Parathyroid adenoma (tissue), 2 donors: ENCODE measurements around the gene ZMYND8.

Experiments used
- H2AFZ ChIP-seq: fragments of 300-600 bp; sonication (generic); one replicate; pipeline ENCODE4 v1.7.0; 2017; ENCODE audit warnings: antibody characterized with exemption, mild to moderate bottlenecking
- H3K27ac ChIP-seq: fragments of 300-600 bp; sonication (generic); one replicate; pipeline ENCODE4 v1.7.0; 2017
- H3K27me3 ChIP-seq: fragments of 300-600 bp; sonication (generic); one replicate; pipeline ENCODE4 v1.7.0; 2017; ENCODE audit warnings: low read length; ENCODE audit not compliant: control insufficient read depth, insufficient read depth
- H3K36me3 ChIP-seq: fragments of 300-600 bp; sonication (generic); one replicate; pipeline ENCODE4 v1.7.0; 2017; ENCODE audit warnings: low read length; ENCODE audit not compliant: control insufficient read depth, insufficient read depth
- H3K4me1 ChIP-seq: fragments of 300-600 bp; sonication (generic); one replicate; pipeline ENCODE4 v1.7.0; 2017; ENCODE audit warnings: control low read depth
- H3K4me2 ChIP-seq: fragments of 300-600 bp; sonication (generic); one replicate; pipeline ENCODE4 v1.7.0; 2017; ENCODE audit warnings: low read length
- H3K4me3 ChIP-seq: fragments of 300-600 bp; sonication (generic); one replicate; pipeline ENCODE4 v1.7.0; 2017; ENCODE audit warnings: low read depth, low read length
- H3K79me2 ChIP-seq: fragments of 300-600 bp; sonication (generic); one replicate; pipeline ENCODE4 v1.7.0; 2017; ENCODE audit warnings: control low read depth
- H3K9ac ChIP-seq: fragments of 300-600 bp; sonication (generic); one replicate; pipeline ENCODE4 v1.7.0; 2017; ENCODE audit warnings: mild to moderate bottlenecking
- H3K9me3 ChIP-seq: fragments of 300-600 bp; sonication (generic); one replicate; pipeline ENCODE4 v1.7.0; 2017; ENCODE audit warnings: low read length; ENCODE audit not compliant: control insufficient read depth
- CTCF ChIP-seq: fragments of 300-600 bp; sonication (generic); IDR thresholded peaks from one replicate; pipeline ENCODE4 v1.7.0; 2017; ENCODE audit warnings: antibody characterized with exemption, mild to moderate bottlenecking
- donor health status: primary hyperparathyroidism.

The ZMYND8 gene

DNA sequence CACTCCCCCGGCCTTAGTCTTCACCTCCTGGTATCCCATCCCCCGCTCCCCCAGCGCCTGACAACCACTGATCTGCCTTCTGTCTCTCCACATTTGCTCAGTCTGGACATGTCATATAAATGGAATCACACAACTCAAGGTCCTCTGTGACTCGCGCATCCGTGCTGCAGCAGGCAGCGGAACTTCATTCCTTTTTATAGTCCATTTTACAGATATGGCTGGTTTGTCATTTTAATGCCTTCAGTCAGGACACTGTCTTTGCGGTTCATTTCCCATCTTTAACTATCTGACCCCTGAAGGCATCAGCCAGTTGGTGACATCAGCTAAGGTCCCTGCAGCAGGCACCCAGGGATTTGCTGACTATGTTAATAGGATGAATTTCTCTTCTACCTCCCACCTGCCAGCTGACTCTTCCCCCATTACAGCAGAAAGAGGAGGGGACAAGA lies 125.7 kb downstream of the ZMYND8 start:
- Histone ChIP-seq H3K27me3 (no peaks in the 10 kb centered on the region), H3K36me3 (no peaks in the 10 kb centered on the region), H3K4me1 (no peaks in the 10 kb centered on the region), H3K27ac (no peak overlapping the region), H3K9me3 (no peaks in the 10 kb centered on the region), H3K9ac (no peak overlapping the region), H3K79me2 (peaks cover 5% of the 10 kb centered on the region), H3K4me3 (no peak overlapping the region), H3K4me2 (no peak overlapping the region), H2AFZ (no peak overlapping the region)
- TF ChIP-seq CTCF, result no peak

- H3K4me3 ChIP-seq, result no peak overlapping the region
- no peaks in the 10 kb centered on the region for H3K9me3 ChIP-seq
- H3K4me1 ChIP-seq, result no peaks in the 10 kb centered on the region
- H3K4me2 ChIP-seq, result no peak overlapping the region
- H3K9ac ChIP-seq, result no peak overlapping the region
- TF ChIP-seq CTCF, result no peak
- H2AFZ ChIP-seq, result no peak overlapping the region
- H3K27me3 ChIP-seq, result no peaks in the 10 kb centered on the region
- no peak overlapping the region for H3K27ac ChIP-seq
- H3K36me3 ChIP-seq, result no peaks in the 10 kb centered on the region
- peaks cover 8% of the 10 kb centered on the region for H3K79me2 ChIP-seq
Observed at GRCh38 chr20:47228654-47229053, 127.8 kb downstream of the ZMYND8 start.

- H2AFZ ChIP-seq, result no peak overlapping the region
- H3K27me3 ChIP-seq, result no peaks in the 10 kb centered on the region
- no peak overlapping the region for H3K9ac ChIP-seq
- no peaks in the 10 kb centered on the region for H3K36me3 ChIP-seq
- no peak for TF ChIP-seq CTCF
- H3K4me2 ChIP-seq, result no peak overlapping the region
- no peaks in the 10 kb centered on the region for H3K9me3 ChIP-seq
- peaks cover 8% of the 10 kb centered on the region for H3K79me2 ChIP-seq
- H3K4me3 ChIP-seq, result no peak overlapping the region
- no peaks in the 10 kb centered on the region for H3K4me1 ChIP-seq
- no peak overlapping the region for H3K27ac ChIP-seq
Observed at GRCh38 chr20:47227576-47227975, 128.9 kb downstream of the ZMYND8 start.

GRCh38 chr20:47227119-47227518 lies 129.4 kb downstream of the ZMYND8 start:
- Histone ChIP-seq H3K4me3 (no peak overlapping the region), H3K27me3 (no peaks in the 10 kb centered on the region), H2AFZ (no peak overlapping the region), H3K36me3 (no peaks in the 10 kb centered on the region), H3K9ac (no peak overlapping the region), H3K4me1 (no peaks in the 10 kb centered on the region), H3K27ac (no peak overlapping the region), H3K9me3 (no peaks in the 10 kb centered on the region), H3K79me2 (peaks cover 8% of the 10 kb centered on the region), H3K4me2 (no peak overlapping the region)
- no peak for TF ChIP-seq CTCF

GRCh38 chr20:47225458-47225857 lies 131.0 kb downstream of the ZMYND8 start:
- H3K27me3 ChIP-seq, result no peaks in the 10 kb centered on the region
- no peak overlapping the region for H3K4me3 ChIP-seq
- H3K9me3 ChIP-seq, result no peaks in the 10 kb centered on the region
- no peak overlapping the region for H3K4me2 ChIP-seq
- H3K27ac ChIP-seq, result no peak overlapping the region
- H3K9ac ChIP-seq, result no peak overlapping the region
- H3K4me1 ChIP-seq, result no peaks in the 10 kb centered on the region
- peaks cover 3% of the 10 kb centered on the region for H3K79me2 ChIP-seq
- H2AFZ ChIP-seq, result no peak overlapping the region
- TF ChIP-seq CTCF, result no peak
- no peaks in the 10 kb centered on the region for H3K36me3 ChIP-seq
